H1 (cell line): ENCODE results near the gene DYSF. TPM values are rescaled to one million over a fixed set of nuclear protein-coding genes. Genes with fewer than 3 reads are reported as not detected.
A peak's percentile ranks its signal among the peaks of the same experiment; 100 is the strongest.

ENCODE experiments used
- CTCF ChIA-PET: fragments of 300-600 bp; sonication (Branson Sonifier 250); formaldehyde crosslinking; loops from one replicate; lab custom pipeline; 2021; ENCODE audit not compliant: partially characterized antibody; lab: Charles Lee
- POLR2A ChIA-PET: fragments of 300-600 bp; sonication (Branson Sonifier 250); formaldehyde crosslinking; loops from one replicate; lab custom pipeline; 2021; ENCODE audit warnings: inconsistent platforms; ENCODE audit not compliant: partially characterized antibody; lab: Charles Lee
- DNase-seq, 2 experiments: peaks; one replicate each; pipeline versions ENCODE4 v3.0.0 to v3.0.0-alpha.2; 2010 to 2022; ENCODE audit warnings: low spot score in 2 of 2, low read depth in 1 of 2, mixed read lengths in 1 of 2
- FAIRE-seq: peaks from 2 replicates; lab custom pipeline; 2011; peaks lifted over from hg19 to GRCh38; lab: Jason Lieb, UNC
- H2AFZ ChIP-seq: 2 replicates; pipeline ENCODE4 v1.8.1; 2012; ENCODE audit warnings: low read length, inconsistent platforms
- H2AK5ac ChIP-seq: 2 replicates; pipeline ENCODE4 v1.6.1; 2013; ENCODE audit warnings: low read depth, low read length
- H2BK120ac ChIP-seq: replicated peaks from 2 replicates; pipeline ENCODE3; 2013; ENCODE audit warnings: low read depth, low read length, inconsistent platforms
- H2BK12ac ChIP-seq: 2 replicates; pipeline ENCODE4 v1.6.1; 2013; ENCODE audit warnings: low read depth, low read length
- H2BK15ac ChIP-seq: 2 replicates; pipeline ENCODE4 v1.6.1; 2013; ENCODE audit warnings: low read length
- H2BK20ac ChIP-seq: 2 replicates; pipeline ENCODE4 v1.6.1; 2013; ENCODE audit warnings: low read length
- H2BK5ac ChIP-seq: 2 replicates; pipeline ENCODE4 v1.6.1; 2013; ENCODE audit warnings: low read depth, low read length
- H3K14ac ChIP-seq: 2 replicates; pipeline ENCODE4 v1.6.1; 2013; ENCODE audit warnings: inconsistent platforms; ENCODE audit not compliant: insufficient read length
- H3K18ac ChIP-seq: 2 replicates; pipeline ENCODE4 v1.6.1; 2013; ENCODE audit warnings: low read length; ENCODE audit errors: extremely low read depth
- H3K23ac ChIP-seq: 2 replicates; pipeline ENCODE4 v1.6.1; 2013; ENCODE audit warnings: inconsistent platforms; ENCODE audit not compliant: insufficient read length
- H3K23me2 ChIP-seq: 2 replicates; pipeline ENCODE4 v1.6.1; 2013; ENCODE audit warnings: low read depth, low read length
- H3K27ac ChIP-seq: 2 replicates; pipeline ENCODE4 v1.6.1; 2011; ENCODE audit warnings: low read depth, low read length, inconsistent platforms
- H3K27me3 ChIP-seq, 4 experiments: replicated peaks in 1 of 4; 1 replicate in 1 of 4; 2 replicates in 3 of 4; pipeline versions ENCODE4 v1.6.1 to v1.8.1; 2011 to 2013; ENCODE audit warnings: low read length in 3 of 4, mild to moderate bottlenecking in 3 of 4, inconsistent platforms in 2 of 4, mixed read lengths in 2 of 4, moderate library complexity in 1 of 4; ENCODE audit not compliant: control insufficient read depth in 3 of 4, insufficient read depth in 3 of 4; ENCODE audit errors: extremely low read depth in 1 of 4
- H3K36me3 ChIP-seq, 4 experiments: 2 replicates each; pipeline versions ENCODE4 v1.6.1 to v1.8.1; 2011 to 2013; ENCODE audit warnings: mild to moderate bottlenecking in 4 of 4, low read length in 3 of 4, moderate library complexity in 2 of 4, control low read depth in 1 of 4, inconsistent platforms in 1 of 4; ENCODE audit not compliant: insufficient read depth in 4 of 4, control insufficient read depth in 2 of 4
- H3K4ac ChIP-seq: replicated peaks from 2 replicates; pipeline ENCODE3; 2013; ENCODE audit warnings: low read length, low read depth, mixed read lengths, inconsistent platforms; ENCODE audit not compliant: insufficient read length
- H3K4me1 ChIP-seq, 4 experiments: replicated peaks in 1 of 4; 1 replicate in 1 of 4; 2 replicates in 3 of 4; pipeline versions ENCODE4 v1.6.1 to v1.8.1; 2011 to 2013; ENCODE audit warnings: low read length in 3 of 4, inconsistent platforms in 2 of 4, mixed read lengths in 1 of 4; ENCODE audit not compliant: insufficient read depth in 4 of 4, control insufficient read depth in 3 of 4
- H3K4me2 ChIP-seq, 2 experiments: 2 replicates each; pipeline versions ENCODE4 v1.6.1 to v1.8.1; 2011 to 2013; ENCODE audit warnings: low read depth in 2 of 2, low read length in 2 of 2, control low read depth in 1 of 2, inconsistent platforms in 1 of 2, mild to moderate bottlenecking in 1 of 2; ENCODE audit not compliant: insufficient read depth in 1 of 2
- H3K4me3 ChIP-seq, 4 experiments: fragments of 200-600, 300-600 bp in 1 of 4; sonication (generic), shearing (Covaris generic), sonication (Bioruptor Twin) in 1 of 4; 2 replicates each; pipeline versions ENCODE4 v1.5.1 to v1.8.1; 2011 to 2016; ENCODE audit warnings: low read length in 4 of 4, low read depth in 3 of 4, control low read depth in 2 of 4, inconsistent platforms in 2 of 4, mild to moderate bottlenecking in 2 of 4, mixed read lengths in 1 of 4, moderate library complexity in 1 of 4; ENCODE audit not compliant: insufficient read depth in 2 of 4; ENCODE audit errors: extremely low read depth in 1 of 4
- H3K56ac ChIP-seq: replicated peaks from 2 replicates; pipeline ENCODE3; 2013; ENCODE audit warnings: low read depth, mild to moderate bottlenecking, mixed read lengths, low read length, inconsistent platforms; ENCODE audit not compliant: insufficient read length
- H3K79me1 ChIP-seq: 2 replicates; pipeline ENCODE4 v1.6.1; 2013; ENCODE audit warnings: low read depth, low read length, control low read depth
- H3K79me2 ChIP-seq, 2 experiments: 2 replicates each; pipeline versions ENCODE4 v1.6.1 to v1.8.1; 2012 to 2013; ENCODE audit warnings: low read length in 2 of 2, mild to moderate bottlenecking in 2 of 2, inconsistent platforms in 1 of 2; ENCODE audit not compliant: insufficient read depth in 2 of 2, control insufficient read depth in 1 of 2
- H3K9ac ChIP-seq, 4 experiments: replicated peaks in 1 of 4; 1 replicate in 1 of 4; 2 replicates in 3 of 4; pipeline versions ENCODE4 v1.6.1 to v1.8.1; 2011 to 2013; ENCODE audit warnings: low read depth in 3 of 4, low read length in 3 of 4, control low read depth in 2 of 4, mild to moderate bottlenecking in 2 of 4, moderate library complexity in 2 of 4, inconsistent platforms in 1 of 4; ENCODE audit errors: extremely low read depth in 1 of 4
- H3K9me3 ChIP-seq, 2 experiments: 2 replicates each; pipeline versions ENCODE4 v1.6.1 to v1.8.1; 2012 to 2013; ENCODE audit warnings: mild to moderate bottlenecking in 2 of 2, moderate library complexity in 2 of 2, control low read depth in 1 of 2, inconsistent platforms in 1 of 2, low read depth in 1 of 2, low read length in 1 of 2, mixed read lengths in 1 of 2; ENCODE audit not compliant: insufficient read depth in 2 of 2
- H4K20me1 ChIP-seq, 2 experiments: replicated peaks in 1 of 2; 2 replicates each; pipeline versions ENCODE3 to v1.8.1; 2011 to 2013; ENCODE audit warnings: inconsistent platforms in 2 of 2, low read length in 2 of 2, mild to moderate bottlenecking in 1 of 2; ENCODE audit not compliant: insufficient read depth in 2 of 2, control insufficient read depth in 1 of 2
- H4K5ac ChIP-seq: 2 replicates; pipeline ENCODE4 v1.6.1; 2013; ENCODE audit warnings: low read length, low read depth, mixed read lengths, inconsistent platforms; ENCODE audit not compliant: insufficient read length
- H4K8ac ChIP-seq: 2 replicates; pipeline ENCODE4 v1.8.0; 2013; ENCODE audit warnings: mild to moderate bottlenecking, moderate library complexity, low read length, inconsistent platforms; ENCODE audit not compliant: insufficient read depth; ENCODE audit errors: extremely low read depth
- H4K91ac ChIP-seq: replicated peaks from 2 replicates; pipeline ENCODE3; 2013; ENCODE audit warnings: low read length, mixed read lengths, inconsistent platforms; ENCODE audit not compliant: insufficient read length
- CHD2 ChIP-seq: IDR thresholded peaks from 2 replicates; pipeline ENCODE4 v1.6.1; 2012; ENCODE audit warnings: low read length, improper control_type of control experiment
- SIX5 ChIP-seq: IDR thresholded peaks from 2 replicates; pipeline ENCODE4 v1.6.1; 2011; ENCODE audit warnings: mild to moderate bottlenecking, low read depth, low read length
- ZNF274 ChIP-seq: IDR thresholded peaks from 2 replicates; pipeline ENCODE4 v1.7.0; 2012; ENCODE audit warnings: low read length, borderline replicate concordance; ENCODE audit errors: extremely low read depth
- WGBS, 2 experiments: shearing (Covaris generic) in 1 of 2; methylation state at CpG; one replicate each; pipeline versions ENCODE4 v1.1.6 to v1.1.7; 2013 to 2015; ENCODE audit warnings: low lambda C conversion rate in 2 of 2, mixed read lengths in 2 of 2, inconsistent platforms in 1 of 2, low coverage in 1 of 2, missing lambda C conversion rate in 1 of 2; ENCODE audit not compliant: insufficient replicate concordance in 2 of 2, insufficient coverage in 1 of 2, insufficient read length in 1 of 2; ENCODE audit errors: extremely low coverage in 1 of 2, missing lambda C conversion rate in 1 of 2; 5-methylcytosine and 5-hydroxymethylcytosine counted together
- polyA plus RNA-seq, 7 experiments: library from polyadenylated mRNA; depleted of rRNA in 3 of 7; stranded (reverse) in 5 of 7; unstranded in 2 of 7; fragments of >200 nt in 5 of 7; fragments of 200-250 nt in 2 of 7; gene quantifications; 1 replicate in 5 of 7; 2 replicates in 1 of 7; 4 replicates in 1 of 7; pipeline versions ENCODE4 v1.2.1 to v1.2.3, GENCODE V29; 2011 to 2013; ENCODE audit warnings: missing spikeins in 2 of 7, mixed read lengths in 2 of 7
- total RNA-seq: library from RNA; stranded (reverse); fragmentation: NEBNext Ultra II Directional; extraction: Animal tissue kit (Norgen Biotek cat#: 25700); gene quantifications from 2 replicates; pipeline ENCODE4 v1.2.1, GENCODE V29; 2021

Gene DYSF
- total and polyA plus RNA-seq, 2 of the 8 experiments (the other 6 are each of a cell fraction or from before 2014, with no cell fraction given): 5.8 to 7.1 TPM

DNA sequence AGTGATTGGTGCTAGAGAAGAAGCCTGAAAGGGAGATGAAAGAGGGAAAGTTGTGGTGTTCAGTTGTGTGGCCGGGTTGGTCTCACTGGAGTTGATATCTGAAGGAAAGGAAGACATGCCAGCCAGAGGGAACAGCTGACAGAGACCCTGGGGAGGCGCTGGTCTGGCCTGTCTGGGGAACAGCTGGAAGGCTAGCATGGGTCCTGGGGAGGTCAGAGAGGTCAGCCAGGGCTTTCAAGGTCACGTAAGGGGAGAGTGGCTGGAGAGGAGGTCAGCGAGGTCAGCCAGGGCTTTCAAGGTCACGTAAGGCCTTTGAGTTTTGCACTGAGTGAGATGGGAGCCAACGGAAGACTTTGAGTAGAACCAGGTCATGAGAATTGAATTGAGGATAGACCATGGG, 11.0 kb downstream of the DYSF start:
- CTCF ChIA-PET: interaction anchor here (0.7 to 11.9 kb wide), 4 partner anchors 13 to 45 kb away, joined by 3 to 238 read pairs (median 70); partner anchors contain the start of gene DYSF
- peaks cover 41 to 94% (median 87%) of the 10 kb centered on the region in 4 experiments for H3K27me3 ChIP-seq

More for the DNA sequence above, 11.0 kb downstream of the DYSF start:
- Histone ChIP-seq H3K4ac (no peak overlapping the region), H2BK120ac (no peak overlapping the region), H3K4me3 (no peak overlapping the region), H3K56ac (no peak overlapping the region), H4K5ac (no peak overlapping the region), H3K79me2 (no peaks in the 10 kb centered on the region), H3K23me2 (peaks cover 15% of the 10 kb centered on the region; the same call in 1 of the 2 replicates), H2AFZ (no peak overlapping the region), H2BK12ac (no peak overlapping the region), H4K20me1 (peaks cover 11 to 13% of the 10 kb centered on the region in 2 experiments), H2AK5ac (no peak overlapping the region; the same call in 1 of the 2 replicates), H3K79me1 (no peaks in the 10 kb centered on the region), H3K9me3 (no peaks in the 10 kb centered on the region), H3K36me3 (no peaks in the 10 kb centered on the region), H3K27ac (no peak overlapping the region), H3K9ac (no peak overlapping the region), H3K23ac (no peak overlapping the region), H3K4me1 (peaks cover 0 to 20% (median 7%) of the 10 kb centered on the region in 4 experiments; a peak in 5 of 7 replicates), H2BK5ac (no peak overlapping the region), H2BK15ac (no peak overlapping the region), H3K18ac (no peak overlapping the region), H4K91ac (no peak overlapping the region), H3K4me2 (no peak overlapping the region), H3K14ac (no peak overlapping the region), H4K8ac (no peak overlapping the region), H2BK20ac (no peak overlapping the region)
- FAIRE-seq (no peak), DNase-seq (peak in 1 of 2 experiments; percentile 30)
- 79% methylated on average over 6 of the region's 6 CpGs; no CpG with 5 or more reads in 1 of the 2 experiments for WGBS, 2 experiments
- TF ChIP-seq ZNF274: no peak
- TF ChIP-seq CHD2: no peak
- no peak for TF ChIP-seq SIX5
- POLR2A ChIA-PET: interaction anchor here (7.3 kb wide), 1 partner anchor 10 kb away, joined by 51 read pairs; the partner anchor contains the start of gene DYSF
